Tibial nerve (tissue), 4 donors: ENCODE data around the gene MATK. TPM values are rescaled to one million over a fixed set of nuclear protein-coding genes. Genes with fewer than 3 reads are reported as not detected.
"Not testable (repeated sequence)": the region's sequence is repeated elsewhere in the genome, so short reads cannot be mapped to it uniquely, and the experiment has no call there.

ENCODE experiments used
- DNase-seq, 2 donors: peaks; one replicate each; pipeline ENCODE4 v3.0.0-alpha.2; 2019; ENCODE audit warnings: low spot score in 2 of 2
- H3K27ac ChIP-seq, 4 donors: fragments of 200-600 bp; sonication (generic) in 3 of 4; one replicate each; pipeline ENCODE4 v1.5.1; 2017 to 2019; ENCODE audit warnings: mild to moderate bottlenecking in 1 of 4
- H3K27me3 ChIP-seq, 2 donors: fragments of 200-600 bp; sonication (generic) in 1 of 2; one replicate each; pipeline versions ENCODE4 v1.5.1 to v1.6.0; 2017 to 2019
- H3K36me3 ChIP-seq, 3 donors: fragments of 200-600 bp; sonication (generic); one replicate each; pipeline ENCODE4 v1.5.1; 2018 to 2019
- H3K4me1 ChIP-seq, 4 donors: fragments of 200-600 bp; sonication (generic) in 3 of 4; one replicate each; pipeline ENCODE4 v1.5.1; 2017 to 2019
- H3K4me3 ChIP-seq, 4 donors: fragments of 200-600 bp; sonication (generic) in 3 of 4; one replicate each; pipeline ENCODE4 v1.5.1; 2017 to 2019; ENCODE audit warnings: mild to moderate bottlenecking in 1 of 4, moderate library complexity in 1 of 4
- H3K9me3 ChIP-seq, 4 donors: fragments of 200-600 bp; sonication (generic) in 3 of 4; one replicate each; pipeline ENCODE4 v1.5.1; 2017 to 2019
- EP300 ChIP-seq, 2 donors: sonication (generic); formaldehyde crosslinking; IDR thresholded peaks; one replicate each; pipeline ENCODE4 v1.6.1; 2017; ENCODE audit warnings: antibody characterized with exemption in 2 of 2, mild to moderate bottlenecking in 1 of 2
- POLR2A ChIP-seq, 2 donors: fragments of 450-650 bp; IDR thresholded peaks; one replicate each; pipeline ENCODE4 v1.6.1; 2017; ENCODE audit warnings: antibody characterized with exemption in 2 of 2, mild to moderate bottlenecking in 2 of 2, moderate library complexity in 2 of 2
- WGBS, 2 donors: methylation state at CpG; one replicate each; pipeline ENCODE4 v1.1.5; 2018; 5-methylcytosine and 5-hydroxymethylcytosine counted together
- total RNA-seq, 4 donors: library from RNA; depleted of rRNA; stranded (reverse); fragments of >200 nt; gene quantifications; one replicate each; pipeline ENCODE4 v1.1.0, GENCODE V29; 2016
- TF ChIP-seq, protein P1 (sequence below), 5 experiments: fragments of 200-600 bp in 3 of 5; fragments of 450-650 bp in 2 of 5; sonication (generic) in 3 of 5; IDR thresholded peaks; one replicate each; pipeline ENCODE4 v1.5.1; 2016 to 2019; ENCODE audit warnings: antibody characterized with exemption in 5 of 5, mild to moderate bottlenecking in 3 of 5, moderate library complexity in 2 of 5

MATK gene
- total RNA-seq, 4 donors from 2014 or later, result 0.78 to 2.9 (median 2.1) TPM

- DNase-seq, result no peak
- Histone ChIP-seq H3K4me3 (no peak overlapping the region), H3K27me3 (no peaks in the 10 kb centered on the region), H3K4me1 (peaks cover 0 to 4% (median 0%) of the 10 kb centered on the region in 4 donors), H3K36me3 (peaks cover 0 to 56% (median 14%) of the 10 kb centered on the region in 3 donors), H3K9me3 (no peaks in the 10 kb centered on the region), H3K27ac (no peak overlapping the region)
- TF ChIP-seq POLR2A (IDR thresholded peaks at IDR 0.05) (no peak), EP300 (IDR thresholded peaks at IDR 0.05) (no peak)
- TF ChIP-seq, protein P1, sequence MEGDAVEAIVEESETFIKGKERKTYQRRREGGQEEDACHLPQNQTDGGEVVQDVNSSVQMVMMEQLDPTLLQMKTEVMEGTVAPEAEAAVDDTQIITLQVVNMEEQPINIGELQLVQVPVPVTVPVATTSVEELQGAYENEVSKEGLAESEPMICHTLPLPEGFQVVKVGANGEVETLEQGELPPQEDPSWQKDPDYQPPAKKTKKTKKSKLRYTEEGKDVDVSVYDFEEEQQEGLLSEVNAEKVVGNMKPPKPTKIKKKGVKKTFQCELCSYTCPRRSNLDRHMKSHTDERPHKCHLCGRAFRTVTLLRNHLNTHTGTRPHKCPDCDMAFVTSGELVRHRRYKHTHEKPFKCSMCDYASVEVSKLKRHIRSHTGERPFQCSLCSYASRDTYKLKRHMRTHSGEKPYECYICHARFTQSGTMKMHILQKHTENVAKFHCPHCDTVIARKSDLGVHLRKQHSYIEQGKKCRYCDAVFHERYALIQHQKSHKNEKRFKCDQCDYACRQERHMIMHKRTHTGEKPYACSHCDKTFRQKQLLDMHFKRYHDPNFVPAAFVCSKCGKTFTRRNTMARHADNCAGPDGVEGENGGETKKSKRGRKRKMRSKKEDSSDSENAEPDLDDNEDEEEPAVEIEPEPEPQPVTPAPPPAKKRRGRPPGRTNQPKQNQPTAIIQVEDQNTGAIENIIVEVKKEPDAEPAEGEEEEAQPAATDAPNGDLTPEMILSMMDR (IDR thresholded peaks at IDR 0.05), result no peak
- 82 to 89% methylated on average over 21 to 22 of the region's 25 CpGs for WGBS, 2 donors
These were observed 18.0 kb downstream of the MATK start for GRCh38 chr19:3768015-3768747.

DNA sequence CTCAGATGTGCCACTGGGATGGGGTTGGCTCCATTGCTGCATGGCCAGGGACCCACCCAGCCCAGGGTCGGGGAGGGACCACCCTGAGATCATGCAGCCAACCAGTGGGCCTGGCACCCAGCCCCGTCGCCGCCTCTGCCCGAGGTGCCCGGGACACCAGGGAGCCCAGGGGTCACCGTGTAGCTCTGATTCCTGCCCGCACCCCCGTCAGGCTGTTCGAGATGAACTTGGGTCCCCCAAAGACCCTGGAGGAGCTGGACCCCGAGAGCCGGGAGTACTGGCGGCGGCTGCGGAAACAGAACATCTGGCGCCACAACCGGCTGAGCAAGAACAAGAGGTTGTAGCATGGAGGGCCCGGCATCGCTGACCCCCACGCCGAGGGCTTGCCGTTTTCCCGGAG, 19.1 kb downstream of the MATK start:
- no peak overlapping the region for H3K27ac ChIP-seq
- H3K36me3 ChIP-seq, result peaks cover 0 to 56% (median 14%) of the 10 kb centered on the region in 3 donors
- H3K4me1 ChIP-seq, result peaks cover 0 to 10% (median under 1%) of the 10 kb centered on the region in 4 donors
- TF ChIP-seq, protein P1 (IDR thresholded peaks at IDR 0.05), result no peak
- no peak for TF ChIP-seq EP300 (IDR thresholded peaks at IDR 0.05)
- WGBS, 2 donors, result 80 to 90% methylated on average over 1 to 23 of the region's 23 CpGs
- no peak overlapping the region for H3K4me3 ChIP-seq
- no peak for DNase-seq
- no peaks in the 10 kb centered on the region for H3K27me3 ChIP-seq
- H3K9me3 ChIP-seq, result no peaks in the 10 kb centered on the region

- H3K27me3 ChIP-seq, result no peaks in the 10 kb centered on the region
- no peak for DNase-seq
- no peak overlapping the region for H3K27ac ChIP-seq
- H3K4me1 ChIP-seq, result peaks cover 0 to 16% (median 3%) of the 10 kb centered on the region in 4 donors
- 93 to 95% methylated on average over 7 of the region's 7 CpGs for WGBS, 2 donors
- TF ChIP-seq EP300 (IDR thresholded peaks at IDR 0.05), result no peak
- TF ChIP-seq, protein P1 (IDR thresholded peaks at IDR 0.05), result no peak
- TF ChIP-seq POLR2A (IDR thresholded peaks at IDR 0.05), result no peak
- H3K4me3 ChIP-seq, result no peak overlapping the region
- no peaks in the 10 kb centered on the region for H3K9me3 ChIP-seq
- peaks cover 0 to 56% (median 14%) of the 10 kb centered on the region in 3 donors for H3K36me3 ChIP-seq
These were observed 19.7 kb downstream of the MATK start for GRCh38 chr19:3766520-3766919.

DNA sequence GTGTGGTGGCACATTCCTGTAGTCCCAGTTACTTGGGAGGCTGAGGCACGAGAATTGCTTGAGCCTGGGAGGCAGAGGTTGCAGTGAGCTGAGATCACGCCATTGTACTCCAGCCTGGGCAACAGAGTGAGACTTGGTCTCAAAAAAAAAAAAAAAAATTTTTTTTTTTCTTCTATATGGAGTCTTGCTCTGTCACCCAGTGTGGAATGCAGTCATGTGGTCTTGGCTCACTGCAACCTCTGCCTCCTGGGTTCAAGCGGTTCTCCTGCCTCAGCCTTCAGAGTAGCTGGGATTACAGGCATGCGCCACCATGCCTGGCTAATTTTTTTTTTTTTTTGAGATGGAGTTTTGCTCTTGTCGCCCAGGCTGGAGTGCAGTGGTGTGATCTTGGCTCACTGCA, 20.4 kb downstream of the MATK start:
- H3K27ac ChIP-seq, DNase-seq, H3K4me3 ChIP-seq, H3K9me3 ChIP-seq, H3K27me3 ChIP-seq: not testable (repeated sequence)
- H3K4me1 ChIP-seq, result peaks cover 0 to 21% (median 4%) of the 10 kb centered on the region in 4 donors
- 83% methylated on average over 5 of the region's 5 CpGs for WGBS, 2 donors
- H3K36me3 ChIP-seq, result peaks cover 0 to 56% (median 14%) of the 10 kb centered on the region in 3 donors

DNA sequence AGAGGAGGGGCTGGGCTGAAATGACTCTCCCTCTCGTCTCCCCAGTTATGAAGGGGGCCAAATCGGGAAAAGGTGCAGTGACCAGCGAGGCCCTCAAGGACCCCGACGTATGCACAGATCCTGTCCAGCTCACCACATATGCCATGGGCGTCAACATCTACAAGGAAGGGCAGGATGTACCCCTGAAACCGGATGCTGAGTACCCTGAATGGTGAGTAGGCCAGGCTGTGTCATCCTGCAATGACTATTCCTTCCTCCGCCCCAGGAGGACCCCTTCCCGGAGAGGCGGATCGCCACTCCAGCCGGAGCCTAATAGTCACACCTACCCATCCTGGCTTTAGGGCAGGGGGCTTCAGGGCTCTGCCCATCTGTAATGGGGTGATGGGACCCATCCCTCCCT, 21.1 kb downstream of the MATK start:
- no peaks in the 10 kb centered on the region for H3K9me3 ChIP-seq
- H3K36me3 ChIP-seq, result peaks cover 0 to 53% (median 14%) of the 10 kb centered on the region in 3 donors
- H3K27ac ChIP-seq, result no peak overlapping the region
- TF ChIP-seq POLR2A (IDR thresholded peaks at IDR 0.05), result no peak
- TF ChIP-seq, protein P1 (IDR thresholded peaks at IDR 0.05), result no peak
- no peak for TF ChIP-seq EP300 (IDR thresholded peaks at IDR 0.05)
- no peak overlapping the region for H3K4me3 ChIP-seq
- DNase-seq, result no peak
- H3K4me1 ChIP-seq, result peaks cover 0 to 27% (median 7%) of the 10 kb centered on the region in 4 donors
- no peaks in the 10 kb centered on the region for H3K27me3 ChIP-seq
- WGBS, 2 donors, result 85 to 86% methylated on average over 12 of the region's 12 CpGs
